HG03571 (cell line): Measurements from ENCODE around the gene PITX1.

Experiments used
- ATAC-seq: cut with Tn5 transposase; IDR thresholded peaks from one replicate; pipeline ENCODE4 v1.9.1; 2021; ENCODE audit not compliant: unreplicated experiment

Gene PITX1

GRCh38 chr5:135030123-135030955, 3.7 kb downstream of the PITX1 start:
- no peak for ATAC-seq

- no peak for ATAC-seq
Measured at GRCh38 chr5:135029477-135030122, 4.4 kb downstream of the PITX1 start.

- no peak for ATAC-seq
Measured at GRCh38 chr5:135028791-135029476, 5.1 kb downstream of the PITX1 start.

- ATAC-seq = no peak
Measured at GRCh38 chr5:135027697-135028615, 6.1 kb downstream of the PITX1 start.

- ATAC-seq = no peak
Measured at GRCh38 chr5:135027266-135027696, 6.7 kb downstream of the PITX1 start.

- ATAC-seq = no peak
Measured at GRCh38 chr5:135026645-135027265, 7.3 kb downstream of the PITX1 start.

- ATAC-seq = no peak
Measured at GRCh38 chr5:135025730-135026644, 8.0 kb downstream of the PITX1 start.

- ATAC-seq = no peak
Measured at GRCh38 chr5:135024956-135025729, 8.9 kb downstream of the PITX1 start.

- no peak for ATAC-seq
Measured at GRCh38 chr5:135020111-135020895, 13.7 kb downstream of the PITX1 start.

- no peak for ATAC-seq
Measured at GRCh38 chr5:135019314-135019713, 14.7 kb downstream of the PITX1 start.

- no peak for ATAC-seq
Measured at GRCh38 chr5:135018457-135018856, 15.6 kb downstream of the PITX1 start.

- ATAC-seq = no peak
Measured at GRCh38 chr5:135016861-135017290, 17.2 kb downstream of the PITX1 start.

- ATAC-seq = no peak
Measured at GRCh38 chr5:135015942-135016341, 18.1 kb downstream of the PITX1 start.

- no peak for ATAC-seq
Measured at GRCh38 chr5:135013947-135014570, 20.0 kb downstream of the PITX1 start.

GRCh38 chr5:135013445-135013844, 20.6 kb downstream of the PITX1 start:
- no peak for ATAC-seq

GRCh38 chr5:135012951-135013391, 21.1 kb downstream of the PITX1 start:
- ATAC-seq = no peak

- no peak for ATAC-seq
Measured at GRCh38 chr5:135012033-135012588, 21.9 kb downstream of the PITX1 start.
